ENCODE data around the gene SERINC2.
A peak's percentile ranks its signal among the peaks of the same experiment; 100 is the strongest.

Gene SERINC2

DNA sequence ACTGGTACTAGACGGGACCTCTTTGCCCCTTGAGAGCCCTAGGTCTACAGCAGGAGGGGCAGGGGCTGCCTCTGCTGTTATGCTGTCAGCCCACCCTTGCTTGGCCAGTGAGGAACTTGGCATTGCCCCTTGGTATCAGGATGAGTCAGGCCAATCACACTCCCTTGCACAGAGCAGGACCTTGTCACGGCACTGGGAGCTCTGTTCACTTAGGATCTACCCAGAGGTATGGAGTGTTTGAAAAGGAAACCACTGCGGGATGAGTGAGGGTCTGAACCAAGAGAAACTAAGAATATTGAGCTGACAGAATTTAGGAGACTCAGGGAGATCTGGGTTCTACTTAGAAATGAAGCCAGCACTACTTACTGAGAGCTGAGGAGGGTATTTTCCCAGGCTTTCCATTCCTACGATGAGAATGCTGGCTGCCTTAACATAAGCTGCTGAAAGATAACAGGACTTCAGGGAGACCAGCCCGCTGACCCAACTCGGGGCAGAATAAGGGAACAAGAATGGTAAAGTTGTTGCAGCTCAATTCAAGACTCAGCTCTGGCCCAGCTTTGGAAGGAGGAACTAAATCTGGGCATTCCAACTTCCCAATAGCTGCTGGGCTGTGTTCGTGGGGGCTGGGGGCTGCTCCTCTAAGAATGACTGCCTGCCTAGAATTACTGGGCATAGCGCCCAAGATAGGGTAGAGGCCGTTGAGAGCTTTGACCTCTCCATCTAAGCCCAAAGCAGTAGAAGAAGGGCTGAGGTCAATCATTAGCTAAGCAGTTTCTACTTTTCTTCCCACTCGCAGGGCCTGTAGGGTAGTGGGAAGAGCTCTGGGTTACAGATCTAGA, 41.7 kb upstream of the SERINC2 start:
- TF ChIP-seq, protein P1, sequence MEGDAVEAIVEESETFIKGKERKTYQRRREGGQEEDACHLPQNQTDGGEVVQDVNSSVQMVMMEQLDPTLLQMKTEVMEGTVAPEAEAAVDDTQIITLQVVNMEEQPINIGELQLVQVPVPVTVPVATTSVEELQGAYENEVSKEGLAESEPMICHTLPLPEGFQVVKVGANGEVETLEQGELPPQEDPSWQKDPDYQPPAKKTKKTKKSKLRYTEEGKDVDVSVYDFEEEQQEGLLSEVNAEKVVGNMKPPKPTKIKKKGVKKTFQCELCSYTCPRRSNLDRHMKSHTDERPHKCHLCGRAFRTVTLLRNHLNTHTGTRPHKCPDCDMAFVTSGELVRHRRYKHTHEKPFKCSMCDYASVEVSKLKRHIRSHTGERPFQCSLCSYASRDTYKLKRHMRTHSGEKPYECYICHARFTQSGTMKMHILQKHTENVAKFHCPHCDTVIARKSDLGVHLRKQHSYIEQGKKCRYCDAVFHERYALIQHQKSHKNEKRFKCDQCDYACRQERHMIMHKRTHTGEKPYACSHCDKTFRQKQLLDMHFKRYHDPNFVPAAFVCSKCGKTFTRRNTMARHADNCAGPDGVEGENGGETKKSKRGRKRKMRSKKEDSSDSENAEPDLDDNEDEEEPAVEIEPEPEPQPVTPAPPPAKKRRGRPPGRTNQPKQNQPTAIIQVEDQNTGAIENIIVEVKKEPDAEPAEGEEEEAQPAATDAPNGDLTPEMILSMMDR (IDR thresholded peaks at IDR 0.05; ENCODE audit: low read depth, low read length): no peak
- Histone ChIP-seq H3K4me3 (ENCODE audit: low read depth, low read length) (no peak overlapping the region), H3K4me1 (no peaks in the 10 kb centered on the region), H3K9me3 (no peaks in the 10 kb centered on the region), H3K27me3 (no peaks in the 10 kb centered on the region), H3K36me3 (no peaks in the 10 kb centered on the region)
- no peak for DNase-seq

DNA sequence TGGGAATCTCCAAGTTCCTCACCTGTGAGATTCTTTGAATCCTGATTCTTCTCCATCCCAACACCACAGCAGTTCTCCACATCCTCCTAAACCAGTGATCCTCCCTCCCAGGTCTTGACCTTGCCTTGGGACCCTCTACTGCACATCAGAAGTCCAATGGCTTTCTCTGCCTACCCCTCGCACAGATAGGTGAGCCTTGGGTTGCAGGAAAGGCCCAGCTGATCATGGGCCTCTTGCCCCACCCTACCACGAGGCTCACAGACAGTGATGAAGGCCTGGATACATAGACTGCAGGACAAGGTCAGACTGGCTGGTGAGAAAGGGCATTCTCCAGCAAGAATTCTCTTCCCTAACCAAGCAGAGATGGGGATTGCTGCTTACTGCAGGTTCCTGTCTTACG, 41.0 kb upstream of the SERINC2 start:
- no peaks in the 10 kb centered on the region for H3K9me3 ChIP-seq
- H3K4me3 ChIP-seq (ENCODE audit: low read depth, low read length): no peak overlapping the region
- H3K4me1 ChIP-seq: no peaks in the 10 kb centered on the region
- no peaks in the 10 kb centered on the region for H3K27me3 ChIP-seq
- TF ChIP-seq, protein P1 (IDR thresholded peaks at IDR 0.05; ENCODE audit: low read depth, low read length): no peak
- H3K36me3 ChIP-seq: no peaks in the 10 kb centered on the region
- DNase-seq: no peak

DNA sequence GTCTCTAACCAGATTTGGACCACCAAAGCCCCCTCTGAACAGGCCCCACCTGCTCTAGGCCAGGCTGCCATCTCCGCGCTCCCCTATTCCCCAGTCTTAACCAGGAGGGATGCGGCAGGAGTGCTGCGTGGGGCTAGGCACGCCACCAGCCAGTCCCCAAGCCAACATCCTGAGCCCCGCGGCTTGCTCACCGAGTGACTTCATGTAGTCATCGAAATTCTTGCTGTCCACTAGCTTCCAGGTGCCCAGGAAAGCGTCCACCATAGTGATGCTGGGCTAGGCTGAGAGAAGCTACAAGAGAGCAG, 40.3 kb upstream of the SERINC2 start:
- no peak for DNase-seq
- TF ChIP-seq, protein P1 (IDR thresholded peaks at IDR 0.05; ENCODE audit: low read depth, low read length): no peak
- Histone ChIP-seq H3K4me1 (no peaks in the 10 kb centered on the region), H3K27me3 (no peaks in the 10 kb centered on the region), H3K36me3 (no peaks in the 10 kb centered on the region), H3K4me3 (ENCODE audit: low read depth, low read length) (peak overlapping the region; percentile 56), H3K9me3 (no peaks in the 10 kb centered on the region)

DNA sequence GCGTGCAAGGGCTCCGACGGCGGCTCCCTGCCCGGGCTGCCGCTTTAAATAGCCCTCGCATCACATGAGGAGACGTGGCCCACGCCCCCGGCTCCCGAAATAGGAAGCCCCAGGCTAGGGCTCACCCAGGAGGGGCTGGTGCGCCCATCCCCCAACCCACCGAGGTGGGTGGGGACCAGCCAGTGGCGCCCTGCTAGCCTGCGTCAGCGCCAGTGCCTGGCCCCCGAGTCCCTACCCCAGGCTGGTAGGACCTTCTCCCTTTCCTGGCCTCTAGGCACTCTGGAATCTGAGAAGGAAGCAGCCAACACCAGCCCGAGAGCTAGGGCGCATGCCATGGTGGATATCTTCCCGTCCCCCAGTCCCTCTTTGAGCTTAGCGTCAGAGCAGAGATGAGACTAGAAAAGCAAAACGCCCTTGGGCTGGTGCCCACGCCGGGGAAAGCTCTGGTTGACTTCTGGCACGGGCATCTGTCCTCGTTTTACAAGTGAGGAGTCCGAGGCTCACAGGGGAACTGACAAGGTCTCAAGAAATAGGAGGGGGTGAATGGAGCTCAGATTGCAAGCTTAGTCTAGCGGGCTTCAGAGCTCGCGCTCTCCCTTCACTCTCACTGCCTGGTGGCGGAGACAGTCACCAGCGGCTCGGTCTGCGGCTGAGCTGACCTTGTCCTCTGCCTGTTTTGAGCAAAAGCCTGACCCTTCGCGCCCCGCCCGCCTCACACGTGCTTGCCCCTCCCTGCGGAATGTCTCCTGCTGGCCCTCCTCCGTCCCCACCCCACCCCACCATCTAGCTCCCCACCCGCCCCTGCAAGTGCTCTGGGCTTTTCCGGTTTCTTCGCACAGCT, 39.7 kb upstream of the SERINC2 start, which contains the start of gene FABP3:
TSS of gene FABP3 (minus strand) at position 21 of the 841 bp plus-strand sequence. CDS start 62 bp downstream, outside the sequence.
- Histone ChIP-seq H3K27me3 (no peaks in the 10 kb centered on the region), H3K36me3 (no peaks in the 10 kb centered on the region), H3K4me1 (no peaks in the 10 kb centered on the region), H3K9me3 (no peaks in the 10 kb centered on the region), H3K4me3 (ENCODE audit: low read depth, low read length) (peak within 1 kb of the TSS; percentile 56)
- peak; percentile 30 for DNase-seq
- TF ChIP-seq, protein P1 (IDR thresholded peaks at IDR 0.05; ENCODE audit: low read depth, low read length): no peak

DNA sequence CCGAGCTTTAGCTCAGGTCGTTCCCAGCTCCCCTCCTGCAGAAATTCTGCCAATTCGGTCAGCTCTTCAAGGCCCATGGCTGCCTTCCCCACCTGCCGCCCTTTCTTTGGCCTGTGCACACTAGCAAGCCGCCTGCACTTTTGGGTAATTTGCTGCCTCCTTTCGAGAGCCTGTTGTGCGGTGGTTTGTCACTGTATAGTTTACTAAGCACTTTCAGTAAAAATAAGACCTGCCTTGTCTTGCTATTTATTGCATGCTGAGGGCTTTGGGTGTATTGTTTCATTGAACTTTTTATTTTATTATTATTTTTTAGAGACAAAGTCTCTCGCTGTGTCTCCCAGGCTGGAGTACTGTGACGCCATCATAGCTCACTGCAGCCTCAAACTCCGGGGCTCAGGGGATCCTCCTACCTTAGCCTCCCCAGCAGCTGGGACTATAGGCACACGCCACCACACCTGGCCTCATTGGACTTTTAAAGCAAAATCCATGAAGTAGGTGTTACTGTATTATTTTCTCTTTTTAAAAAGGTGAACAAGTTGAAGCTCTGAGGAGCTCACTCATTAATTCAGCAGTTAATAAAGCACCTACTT, 39.0 kb upstream of the SERINC2 start:
- peak overlapping the region; percentile 56; the same call in 1 of the 2 replicates for H3K4me3 ChIP-seq (ENCODE audit: low read depth, low read length)
- H3K36me3 ChIP-seq: no peaks in the 10 kb centered on the region
- TF ChIP-seq, protein P1 (IDR thresholded peaks at IDR 0.05; ENCODE audit: low read depth, low read length): no peak
- DNase-seq: no peak
- H3K9me3 ChIP-seq: no peaks in the 10 kb centered on the region
- no peaks in the 10 kb centered on the region for H3K4me1 ChIP-seq
- H3K27me3 ChIP-seq: no peaks in the 10 kb centered on the region
